Stimulated activated naive CD4-positive, alpha-beta T cell (primary cell): ENCODE results near the gene TUBA4A.
"Not testable (repeated sequence)": the region's sequence is repeated elsewhere in the genome, so short reads cannot be mapped to it uniquely, and the experiment has no call there.

Experiments used
- DNase-seq, 6 experiments: peaks; one replicate each; lab custom pipeline; 2025; lab: John Stamatoyannopoulos, UW

TUBA4A gene

GRCh38 chr2:219213026-219213415 lies 40.7 kb downstream of the TUBA4A start:
- DNase-seq: no peak

- no peak for DNase-seq
Observed at GRCh38 chr2:219210886-219211362, 42.8 kb downstream of the TUBA4A start.

GRCh38 chr2:219210196-219210885 lies 43.4 kb downstream of the TUBA4A start:
- DNase-seq: no peak

GRCh38 chr2:219209236-219210195 lies 44.2 kb downstream of the TUBA4A start:
- no peak for DNase-seq

- DNase-seq: no peak
Observed at GRCh38 chr2:219207884-219208740, 45.6 kb downstream of the TUBA4A start.

GRCh38 chr2:219207134-219207883 lies 46.4 kb downstream of the TUBA4A start:
- no peak for DNase-seq

- peak; percentile 90 to 98 (median 94) for DNase-seq
Observed at GRCh38 chr2:219206328-219207133, 47.2 kb downstream of the TUBA4A start, which contains the start of gene ZFAND2B. Gene ZFAND2B, plus strand, starts transcription at chr2:219206782. Its CDS starts 206 bp downstream, at chr2:219206988.

GRCh38 chr2:219205981-219206327 lies 47.8 kb downstream of the TUBA4A start:
- DNase-seq: no peak

GRCh38 chr2:219205165-219205538 lies 48.6 kb downstream of the TUBA4A start:
- no peak for DNase-seq

GRCh38 chr2:219204425-219205164 lies 49.1 kb downstream of the TUBA4A start:
- no peak for DNase-seq

- DNase-seq: not testable (repeated sequence)
Observed at GRCh38 chr2:219201331-219201730, 52.4 kb downstream of the TUBA4A start.

GRCh38 chr2:219200502-219201326 lies 53.0 kb downstream of the TUBA4A start:
- DNase-seq: peak in 2 of 6 experiments; percentile 30 to 41
